Testis (tissue), 3 donors: ENCODE results near the gene RNF123. TPM values are rescaled to one million over a fixed set of nuclear protein-coding genes. Genes with fewer than 3 reads are reported as not detected.

ENCODE experiments used
- DNase-seq: peaks from one replicate; pipeline ENCODE4 v3.0.0-alpha.2; 2019
- H3K27ac ChIP-seq, 2 donors: fragments of 200-600 bp; sonication (generic); one replicate each; pipeline ENCODE4 v1.5.1; 2019
- H3K27me3 ChIP-seq: fragments of 200-600 bp; sonication (generic); one replicate; pipeline ENCODE4 v1.5.1; 2019
- H3K36me3 ChIP-seq: fragments of 200-600 bp; sonication (generic); one replicate; pipeline ENCODE4 v1.5.1; 2017; ENCODE audit warnings: low read depth; ENCODE audit errors: missing control alignments
- H3K4me1 ChIP-seq: fragments of 200-600 bp; sonication (generic); one replicate; pipeline ENCODE4 v1.5.1; 2019
- H3K4me3 ChIP-seq, 2 donors: fragments of 200-600 bp; sonication (generic); one replicate each; pipeline ENCODE4 v1.5.1; 2017 to 2019
- H3K9me3 ChIP-seq: fragments of 200-600 bp; sonication (generic); one replicate; pipeline ENCODE4 v1.5.1; 2017
- CTCF ChIP-seq, 3 experiments: fragments of 450-650 bp in 2 of 3; fragments of 200-600 bp in 1 of 3; sonication (generic) in 1 of 3; IDR thresholded peaks; one replicate each; pipeline ENCODE4 v1.5.1; 2016 to 2019; ENCODE audit warnings: antibody characterized with exemption in 3 of 3, mild to moderate bottlenecking in 2 of 3, moderate library complexity in 1 of 3
- POLR2A ChIP-seq: fragments of 450-650 bp; IDR thresholded peaks from one replicate; pipeline ENCODE4 v1.6.1; 2017; ENCODE audit warnings: antibody characterized with exemption, mild to moderate bottlenecking, moderate library complexity
- WGBS, 2 donors: methylation state at CpG; one replicate each; pipeline ENCODE4 v1.1.5; 2018; 5-methylcytosine and 5-hydroxymethylcytosine counted together
- intact Hi-C: fragments of 100-400 bp; cut with DNase I; formaldehyde crosslinking; loops from one replicate; pipeline ENCODE4 v1.15.1; 2023; ENCODE audit warnings: low total_unique reads
- polyA plus RNA-seq: library from polyadenylated mRNA; stranded (reverse); fragments of 350-450 nt; fragmentation: Illumina TruSeq; extraction: RNeasy Lipid Tissue Mini Kit (QIAGEN cat#74804); gene quantifications from one replicate; pipeline ENCODE4 v1.2.3, GENCODE V29; 2014; ENCODE audit warnings: low read depth, low replicate concordance; ENCODE audit not compliant: insufficient read depth
- total RNA-seq, 2 donors: library from RNA; depleted of rRNA; stranded (reverse); fragments of >200 nt; gene quantifications; one replicate each; pipeline ENCODE4 v1.2.3, GENCODE V29; 2016

Gene RNF123
- total and polyA plus RNA-seq, 3 donors from 2014 or later, result 54.7 to 79.7 (median 72.4) TPM

- intact Hi-C loops, result no loop called here
- TF ChIP-seq CTCF (IDR thresholded peaks at IDR 0.05) (no peak), POLR2A (no peak)
- peak; percentile 56 for DNase-seq
- Histone ChIP-seq H3K4me1 (peaks cover 17% of the 10 kb centered on the region), H3K9me3 (no peaks in the 10 kb centered on the region), H3K4me3 (peak overlapping the region; percentile 65 to 99), H3K36me3 (no peaks in the 10 kb centered on the region), H3K27ac (peak overlapping the region; percentile 77 to 92), H3K27me3 (no peaks in the 10 kb centered on the region)
- 10 to 16% methylated on average over 5 to 6 of the region's 6 CpGs for WGBS, 2 donors
Observed at GRCh38 chr3:49724586-49724985, 35.2 kb downstream of the RNF123 start.

GRCh38 chr3:49725906-49726681 lies 36.7 kb downstream of the RNF123 start:
- intact Hi-C loops, result no loop called here
- TF ChIP-seq CTCF (IDR thresholded peaks at IDR 0.05) (no peak), POLR2A (no peak)
- Histone ChIP-seq H3K27ac (peak overlapping the region in 1 of 2 donors; percentile 25), H3K36me3 (no peaks in the 10 kb centered on the region), H3K4me3 (no peak overlapping the region), H3K4me1 (peaks cover 17% of the 10 kb centered on the region), H3K27me3 (no peaks in the 10 kb centered on the region), H3K9me3 (no peaks in the 10 kb centered on the region)
- DNase-seq, result no peak
- WGBS, 2 donors, result 74 to 79% methylated on average over 7 to 11 of the region's 11 CpGs

- Histone ChIP-seq H3K9me3 (no peaks in the 10 kb centered on the region), H3K4me3 (no peak overlapping the region), H3K36me3 (no peaks in the 10 kb centered on the region), H3K27ac (no peak overlapping the region), H3K4me1 (peaks cover 16% of the 10 kb centered on the region), H3K27me3 (no peaks in the 10 kb centered on the region)
- intact Hi-C loops, result no loop called here
- no peak for TF ChIP-seq CTCF (IDR thresholded peaks at IDR 0.05)
- TF ChIP-seq POLR2A, result no peak
- peak; percentile 12 for DNase-seq
- 69 to 87% methylated on average over 4 to 19 of the region's 19 CpGs for WGBS, 2 donors
Observed at GRCh38 chr3:49727154-49727923, 38.0 kb downstream of the RNF123 start.

- no peak for DNase-seq
- intact Hi-C loops, result no loop called here
Observed at GRCh38 chr3:49727924-49728361, 38.6 kb downstream of the RNF123 start.

More at GRCh38 chr3:49727924-49728361, 38.6 kb downstream of the RNF123 start:
- Histone ChIP-seq H3K4me1 (peaks cover 10% of the 10 kb centered on the region), H3K27ac (no peak overlapping the region), H3K4me3 (no peak overlapping the region), H3K36me3 (no peaks in the 10 kb centered on the region), H3K27me3 (no peaks in the 10 kb centered on the region), H3K9me3 (no peaks in the 10 kb centered on the region)
- WGBS, 2 donors, result 91% methylated on average over 5 to 15 of the region's 15 CpGs
- no peak for TF ChIP-seq CTCF (IDR thresholded peaks at IDR 0.05)
